Measurements from ENCODE around the gene ZNF598. TPM values are rescaled to one million over a fixed set of nuclear protein-coding genes. Genes with fewer than 3 reads are reported as not detected.

The ZNF598 gene
- total and polyA plus RNA-seq, 10 of the 15 experiments (the other 5 are each of a cell fraction or from before 2014, with no cell fraction given): 0.08 to 74.0 (median 14.4) TPM

- peak; percentile 100 for TF ChIP-seq NR2F1 (conservative IDR thresholded peaks at IDR 0.05)
- TF ChIP-seq POLR2AphosphoS2 (IDR thresholded peaks at IDR 0.05; ENCODE audit: low read depth, low read length): no peak
- TF ChIP-seq TBL1XR1 (IDR thresholded peaks at IDR 0.05; ENCODE audit: low read depth, low read length): peak; percentile 35; the same call in 1 of the 2 replicates
- TF ChIP-seq KLF5 (IDR thresholded peaks at IDR 0.05; ENCODE audit: partially characterized antibody): no peak
- peak; percentile 57; the same call in 1 of the 2 replicates for TF ChIP-seq BMI1 (IDR thresholded peaks at IDR 0.05; ENCODE audit: borderline replicate concordance)
- TF ChIP-seq ATF3 (IDR thresholded peaks at IDR 0.05; ENCODE audit: borderline replicate concordance, extremely low read depth, low read depth, low read length): no peak
- peak in 1 of 2 experiments; percentile 37; a peak in 1 of 3 replicates for TF ChIP-seq EGR1 (IDR thresholded peaks at IDR 0.05; ENCODE audit: borderline replicate concordance in 1 of 2, low read depth in 2 of 2, low read length in 2 of 2)
- no peak for TF ChIP-seq PML (IDR thresholded peaks at IDR 0.05; ENCODE audit: low read length)
- TF ChIP-seq NFYB (IDR thresholded peaks at IDR 0.05; ENCODE audit: insufficient read depth, low read depth, low read length): no peak
- peak; percentile 49; the same call in 1 of the 2 replicates for TF ChIP-seq ZNF207 (IDR thresholded peaks at IDR 0.05; ENCODE audit: borderline replicate concordance)
- no peak for TF ChIP-seq ZSCAN29 (IDR thresholded peaks at IDR 0.05)
- TF ChIP-seq BCLAF1 (IDR thresholded peaks at IDR 0.05): no peak
- 0 out of 2 replicates have a peak, but pooled peaks have one; percentile 49 for TF ChIP-seq ASH2L (IDR thresholded peaks at IDR 0.05; ENCODE audit: borderline replicate concordance, low read depth)
- TF ChIP-seq RUNX3 (IDR thresholded peaks at IDR 0.05; ENCODE audit: low read length): peak; percentile 55; the same call in 1 of the 2 replicates
- TF ChIP-seq ZNF24 (IDR thresholded peaks at IDR 0.05): peak; percentile 67
- TF ChIP-seq ZNF217 (IDR thresholded peaks at IDR 0.05): no peak
- TF ChIP-seq CEBPB (IDR thresholded peaks at IDR 0.05; ENCODE audit: borderline replicate concordance in 1 of 2, low read depth in 2 of 2, low read length in 2 of 2): no peak
- TF ChIP-seq TCF7 (IDR thresholded peaks at IDR 0.05; ENCODE audit: borderline replicate concordance): no peak
- no peak for TF ChIP-seq KDM1A (IDR thresholded peaks at IDR 0.05; ENCODE audit: borderline replicate concordance)
- TF ChIP-seq CEBPZ (IDR thresholded peaks at IDR 0.05; ENCODE audit: low read depth, low read length): no peak
Measured at GRCh38 chr16:1983544-1984346, 25.9 kb downstream of the ZNF598 start, which contains the start of gene GFER (continued).
